ENCODE results near the gene TMEM25. TPM values are rescaled to one million over a fixed set of nuclear protein-coding genes. Genes with fewer than 3 reads are reported as not detected.
"Not testable (repeated sequence)": the region's sequence is repeated elsewhere in the genome, so short reads cannot be mapped to it uniquely, and the experiment has no call there.

Gene TMEM25
- total RNA-seq, result 1 to 10 TPM; 6.2 to 9.3 TPM
- long read RNA-seq, partial matches to known transcripts, result 0 of 3 reads
- long read RNA-seq, other reads (novel, unspliced or antisense), result 2 of 3 reads

DNA sequence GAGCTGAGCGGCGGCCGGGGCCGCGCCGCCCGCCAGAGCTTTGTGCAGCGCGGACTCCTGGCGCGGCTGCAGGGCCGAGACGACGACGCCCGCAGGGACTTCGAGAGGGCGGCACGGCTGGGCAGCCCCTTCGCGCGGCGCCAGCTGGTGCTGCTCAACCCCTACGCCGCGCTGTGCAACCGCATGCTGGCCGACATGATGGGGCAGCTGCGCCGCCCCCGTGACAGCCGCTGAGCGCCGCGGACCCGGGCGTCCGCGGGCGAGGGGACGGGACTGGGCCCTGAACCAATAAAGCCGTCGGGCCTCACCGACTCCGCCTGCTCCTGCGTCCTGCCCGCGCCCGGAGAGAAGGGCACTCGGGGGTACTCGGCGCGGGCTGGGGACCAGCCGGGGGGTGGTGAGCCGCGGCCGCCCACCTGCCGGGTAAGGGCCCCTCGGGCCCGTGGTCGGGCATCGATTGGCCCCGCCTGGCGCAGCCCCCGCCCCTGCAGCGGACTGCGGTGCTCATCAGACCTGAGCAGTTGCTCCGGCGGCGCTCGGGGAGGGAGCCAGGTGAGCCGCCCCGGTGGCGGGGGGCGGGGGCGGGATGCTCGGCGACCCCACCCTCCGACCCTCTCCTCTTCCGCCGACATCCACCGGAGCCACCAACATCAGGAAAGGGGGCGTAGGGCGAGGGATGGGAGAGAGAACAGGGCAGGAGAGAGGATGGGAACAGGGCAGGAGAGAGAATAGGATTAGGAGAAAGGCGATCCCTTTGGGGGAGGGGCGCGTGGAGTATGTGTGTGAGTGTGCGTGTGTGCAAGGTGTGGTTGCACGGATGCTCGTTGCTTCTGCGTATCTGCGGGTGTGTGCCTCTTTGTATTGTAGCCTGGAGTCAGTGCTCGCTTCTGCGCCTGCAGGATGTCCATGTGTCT, at the start of gene TMEM25:
Gene TMEM25, plus strand, starts transcription at position 510 of the 914 bp plus-strand sequence. CDS start 610 bp downstream, outside the sequence.
- peak; percentile 57 to 76 for DNase-seq
- ATAC-seq, result peak; percentile 70
- intact Hi-C loops (cut with DNase I, micrococcal nuclease), result no loop called here

DNA sequence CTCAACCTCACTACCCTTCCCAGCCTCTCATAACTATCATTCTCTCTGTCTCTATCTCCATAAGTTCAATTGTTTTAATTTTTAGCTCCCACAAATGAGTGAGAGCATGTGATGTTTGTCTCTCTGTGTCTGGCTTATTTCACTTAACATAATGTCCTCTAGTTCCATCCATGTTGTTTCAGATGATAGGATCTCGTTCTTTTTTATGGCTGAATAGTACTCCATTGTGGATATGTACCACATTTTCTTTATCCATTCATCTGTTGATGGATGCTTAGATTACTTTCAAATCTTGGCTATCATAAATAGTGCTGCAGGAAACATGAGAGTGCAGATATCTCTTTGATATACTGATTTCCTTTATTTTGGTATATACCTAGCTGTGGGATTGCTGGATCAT, 49.8 kb upstream of the TMEM25 start:
- ATAC-seq, result not testable (repeated sequence)
- intact Hi-C loops (cut with DNase I, micrococcal nuclease), result loop anchor here (10.0 kb wide), 3 partner anchors 76 to 286 kb away; partner anchors contain the start of gene ATP5MG (in 1 of the 2)

DNA sequence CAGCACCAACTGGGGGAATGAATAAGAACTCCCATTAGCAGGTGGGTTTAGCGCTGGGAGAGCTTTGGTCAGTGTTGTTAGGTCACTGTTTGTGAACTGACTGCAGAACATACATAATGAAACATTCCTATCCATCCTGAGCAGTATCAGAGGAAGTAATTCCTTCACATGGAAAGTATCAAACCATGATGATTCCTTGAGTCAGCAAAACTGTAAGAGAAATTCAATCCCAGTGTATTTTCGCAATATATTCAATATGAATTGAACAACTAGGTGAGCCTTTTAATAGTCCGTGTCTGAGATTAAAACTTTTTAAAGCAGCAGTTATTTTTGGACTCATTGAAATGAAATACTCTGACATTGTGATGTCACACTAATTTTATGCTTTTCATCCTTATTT, 46.6 kb upstream of the TMEM25 start:
- ATAC-seq (no peak), DNase-seq (no peak)
- intact Hi-C loops (cut with DNase I, micrococcal nuclease), result loop anchor here (10.0 kb wide), 3 partner anchors 80 to 290 kb away; partner anchors contain the start of gene ATP5MG (in 1 of the 2)

More for the DNA sequence above, 49.8 kb upstream of the TMEM25 start:
- not testable (repeated sequence) for DNase-seq

DNA sequence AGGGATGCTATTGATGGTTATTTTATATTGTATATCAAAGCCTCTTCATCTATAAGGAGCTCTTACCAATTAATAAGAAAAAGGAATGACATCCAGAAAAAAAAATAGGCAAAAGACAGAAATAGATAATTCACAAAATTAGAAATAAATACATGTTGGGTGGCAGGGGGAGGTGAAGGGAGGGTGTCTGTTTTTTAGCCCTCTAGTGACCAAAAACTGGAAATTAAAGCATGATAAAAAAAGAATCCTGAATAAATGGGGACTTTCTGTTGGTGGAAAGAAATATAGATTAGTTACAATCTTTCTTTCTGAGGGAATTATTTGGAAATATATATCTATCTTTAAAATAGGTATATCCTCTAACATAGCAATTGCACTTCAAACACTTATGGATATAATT, 45.7 kb upstream of the TMEM25 start:
- ATAC-seq (no peak), DNase-seq (no peak)
- intact Hi-C loops (cut with DNase I, micrococcal nuclease), result loop anchor here (10.0 kb wide), 3 partner anchors 80 to 290 kb away; partner anchors contain the start of gene ATP5MG (in 1 of the 2)

DNA sequence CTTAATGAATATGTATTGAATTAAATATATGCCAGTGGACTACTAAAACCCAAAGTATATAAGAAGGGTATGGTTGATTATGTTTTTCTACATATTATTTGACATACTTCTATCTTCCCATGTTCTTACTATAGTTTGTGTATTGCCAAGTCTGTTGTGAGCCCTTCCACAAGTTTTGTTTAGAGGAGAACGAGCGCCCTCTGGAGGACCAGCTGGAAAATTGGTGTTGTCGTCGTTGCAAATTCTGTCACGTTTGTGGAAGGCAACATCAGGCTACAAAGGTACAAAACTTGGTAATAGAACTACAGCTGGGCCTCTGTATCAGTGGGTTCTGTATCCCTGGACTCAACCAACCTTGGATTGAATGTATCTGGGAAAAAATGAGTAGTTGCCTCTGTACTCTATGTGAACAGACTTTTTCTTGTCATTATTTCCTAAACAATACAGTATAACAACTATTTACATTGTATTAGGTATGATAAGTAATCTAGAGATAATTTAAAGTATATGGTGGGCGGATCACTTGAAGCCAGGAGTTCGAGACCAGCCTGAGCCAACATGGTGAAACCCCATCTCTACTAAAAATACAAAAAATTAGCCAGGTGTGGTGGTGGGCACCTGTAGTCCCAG, 42.4 kb upstream of the TMEM25 start:
- ATAC-seq (peak; percentile 74), DNase-seq (peak; percentile 34 to 48)
- intact Hi-C loops (cut with DNase I, micrococcal nuclease), result loop anchor here (10.0 kb wide), 3 partner anchors 84 to 294 kb away; partner anchors contain the start of gene ATP5MG (in 1 of the 2)

DNA sequence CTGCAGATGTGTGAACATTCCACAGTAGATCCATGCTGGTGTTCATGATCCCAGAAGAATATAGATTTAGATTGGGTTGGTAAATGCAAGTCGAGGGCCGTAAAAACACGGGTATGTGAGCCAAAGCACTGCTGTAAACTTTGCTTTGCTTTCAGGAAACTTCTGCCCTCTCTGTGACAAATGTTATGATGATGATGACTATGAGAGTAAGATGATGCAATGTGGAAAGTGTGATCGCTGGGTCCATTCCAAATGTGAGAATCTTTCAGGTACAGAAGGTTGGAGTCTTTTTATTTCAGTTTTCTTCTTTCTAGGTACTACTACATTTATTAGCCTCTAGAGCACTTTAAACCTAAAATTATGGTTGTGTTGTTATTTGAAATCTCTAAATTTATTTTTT, 40.0 kb upstream of the TMEM25 start:
- no peak for DNase-seq
- no peak for ATAC-seq
- intact Hi-C loops (cut with DNase I, micrococcal nuclease), result no loop called here

DNA sequence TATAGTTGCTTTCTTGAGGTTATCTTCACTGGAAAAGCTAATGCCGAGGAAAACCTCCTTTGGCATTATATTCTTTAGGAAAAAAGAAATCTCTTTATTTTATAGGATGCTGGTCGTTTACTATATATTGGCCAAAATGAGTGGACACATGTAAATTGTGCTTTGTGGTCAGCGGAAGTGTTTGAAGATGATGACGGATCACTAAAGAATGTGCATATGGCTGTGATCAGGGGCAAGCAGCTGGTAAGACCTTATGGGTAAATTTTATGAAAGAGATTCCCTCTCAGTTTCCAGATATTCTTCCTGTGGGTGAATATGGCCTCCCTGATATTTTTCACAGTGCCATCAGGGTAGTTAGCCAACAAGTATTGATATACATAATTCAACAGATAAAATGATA, 33.2 kb upstream of the TMEM25 start:
- no peak for ATAC-seq
- DNase-seq, result no peak
- intact Hi-C loops (cut with DNase I, micrococcal nuclease), result no loop called here

DNA sequence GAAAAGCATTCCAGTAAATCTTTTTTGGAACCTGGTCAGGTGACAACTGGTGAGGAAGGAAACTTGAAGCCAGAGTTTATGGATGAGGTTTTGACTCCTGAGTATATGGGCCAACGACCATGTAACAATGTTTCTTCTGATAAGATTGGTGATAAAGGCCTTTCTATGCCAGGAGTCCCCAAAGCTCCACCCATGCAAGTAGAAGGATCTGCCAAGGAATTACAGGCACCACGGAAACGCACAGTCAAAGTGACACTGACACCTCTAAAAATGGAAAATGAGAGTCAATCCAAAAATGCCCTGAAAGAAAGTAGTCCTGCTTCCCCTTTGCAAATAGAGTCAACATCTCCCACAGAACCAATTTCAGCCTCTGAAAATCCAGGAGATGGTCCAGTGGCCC, 27.8 kb upstream of the TMEM25 start:
- no peak for ATAC-seq
- intact Hi-C loops (cut with DNase I, micrococcal nuclease), result loop anchor here in 1 of 2 donors (10.0 kb wide), 1 partner anchor 128 kb away; no protein-coding TSS in a partner anchor
- DNase-seq, result no peak

DNA sequence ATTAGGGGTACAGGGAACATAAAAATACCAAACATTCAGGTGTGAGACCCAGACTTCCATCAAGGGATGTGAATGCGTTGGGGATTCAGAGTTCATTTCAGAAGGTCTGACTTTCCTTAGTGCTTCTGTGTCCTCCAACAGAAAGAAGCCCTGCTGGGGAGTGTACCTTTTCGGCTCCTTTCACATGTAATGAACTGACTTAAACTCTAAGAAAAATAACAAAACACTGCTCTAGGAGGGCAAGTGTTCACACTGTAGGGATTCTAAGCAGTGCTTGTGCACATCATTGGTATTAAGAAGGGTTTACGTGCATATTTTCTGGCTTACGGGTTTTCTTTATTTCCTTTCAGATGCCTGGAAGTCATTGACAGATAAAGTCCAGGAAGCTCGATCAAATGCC, 19.4 kb upstream of the TMEM25 start:
- no peak for ATAC-seq
- intact Hi-C loops (cut with DNase I, micrococcal nuclease), result no loop called here
- DNase-seq, result no peak

DNA sequence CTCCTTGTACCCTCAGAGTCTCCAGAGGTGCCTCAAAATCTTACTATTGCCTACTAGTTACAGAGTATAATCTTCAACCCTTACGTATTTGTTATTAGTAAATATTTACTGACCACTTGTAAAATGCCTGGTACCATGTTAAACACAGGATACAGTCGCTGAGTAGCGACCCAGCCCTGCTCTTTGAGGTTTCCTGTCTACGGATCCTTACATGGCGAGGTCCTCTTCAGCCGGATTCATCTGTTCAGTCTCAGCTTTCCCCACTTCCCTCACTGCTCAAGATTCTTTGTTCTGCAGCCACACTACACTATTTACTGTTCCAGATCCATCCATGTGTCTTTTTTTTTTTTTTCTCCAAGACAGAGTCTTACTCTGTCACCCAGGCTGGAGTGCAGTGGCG, 16.9 kb upstream of the TMEM25 start:
- intact Hi-C loops (cut with DNase I, micrococcal nuclease), result no loop called here
- DNase-seq, result no peak
- no peak for ATAC-seq

DNA sequence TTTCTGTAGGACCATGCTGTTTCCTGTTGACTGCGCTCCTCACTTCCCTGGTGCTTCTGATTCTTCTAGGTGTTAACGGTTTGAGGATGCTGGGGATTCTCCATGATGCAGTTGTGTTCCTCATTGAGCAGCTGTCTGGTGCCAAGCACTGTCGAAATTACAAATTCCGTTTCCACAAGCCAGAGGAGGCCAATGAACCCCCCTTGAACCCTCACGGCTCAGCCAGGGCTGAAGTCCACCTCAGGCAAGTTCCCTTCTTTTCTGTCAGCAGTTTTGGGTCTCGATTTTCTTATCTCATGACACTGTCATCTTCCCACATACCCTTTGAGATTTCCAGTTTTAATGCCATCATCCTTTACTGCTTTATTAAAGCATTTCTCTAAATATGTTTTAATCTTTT, 11.4 kb upstream of the TMEM25 start:
- intact Hi-C loops (cut with DNase I, micrococcal nuclease), result no loop called here
- no peak for ATAC-seq

DNA sequence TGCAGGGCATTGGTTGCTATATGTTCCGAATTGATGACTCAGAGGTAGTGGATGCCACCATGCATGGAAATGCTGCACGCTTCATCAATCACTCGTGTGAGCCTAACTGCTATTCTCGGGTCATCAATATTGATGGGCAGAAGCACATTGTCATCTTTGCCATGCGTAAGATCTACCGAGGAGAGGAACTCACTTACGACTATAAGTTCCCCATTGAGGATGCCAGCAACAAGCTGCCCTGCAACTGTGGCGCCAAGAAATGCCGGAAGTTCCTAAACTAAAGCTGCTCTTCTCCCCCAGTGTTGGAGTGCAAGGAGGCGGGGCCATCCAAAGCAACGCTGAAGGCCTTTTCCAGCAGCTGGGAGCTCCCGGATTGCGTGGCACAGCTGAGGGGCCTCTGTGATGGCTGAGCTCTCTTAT, 9.1 kb upstream of the TMEM25 start:
- ATAC-seq (no peak), DNase-seq (no peak)
- intact Hi-C loops (cut with DNase I, micrococcal nuclease), result no loop called here

More for the DNA sequence above, 11.4 kb upstream of the TMEM25 start:
- DNase-seq, result no peak

DNA sequence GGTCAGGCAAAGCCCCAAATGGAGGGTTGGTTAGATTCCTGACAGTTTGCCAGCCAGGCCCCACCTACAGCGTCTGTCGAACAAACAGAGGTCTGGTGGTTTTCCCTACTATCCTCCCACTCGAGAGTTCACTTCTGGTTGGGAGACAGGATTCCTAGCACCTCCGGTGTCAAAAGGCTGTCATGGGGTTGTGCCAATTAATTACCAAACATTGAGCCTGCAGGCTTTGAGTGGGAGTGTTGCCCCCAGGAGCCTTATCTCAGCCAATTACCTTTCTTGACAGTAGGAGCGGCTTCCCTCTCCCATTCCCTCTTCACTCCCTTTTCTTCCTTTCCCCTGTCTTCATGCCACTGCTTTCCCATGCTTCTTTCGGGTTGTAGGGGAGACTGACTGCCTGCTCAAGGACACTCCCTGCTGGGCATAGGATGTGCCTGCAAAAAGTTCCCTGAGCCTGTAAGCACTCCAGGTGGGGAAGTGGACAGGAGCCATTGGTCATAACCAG, 8.4 kb upstream of the TMEM25 start:
- peak; percentile 60 for ATAC-seq

DNA sequence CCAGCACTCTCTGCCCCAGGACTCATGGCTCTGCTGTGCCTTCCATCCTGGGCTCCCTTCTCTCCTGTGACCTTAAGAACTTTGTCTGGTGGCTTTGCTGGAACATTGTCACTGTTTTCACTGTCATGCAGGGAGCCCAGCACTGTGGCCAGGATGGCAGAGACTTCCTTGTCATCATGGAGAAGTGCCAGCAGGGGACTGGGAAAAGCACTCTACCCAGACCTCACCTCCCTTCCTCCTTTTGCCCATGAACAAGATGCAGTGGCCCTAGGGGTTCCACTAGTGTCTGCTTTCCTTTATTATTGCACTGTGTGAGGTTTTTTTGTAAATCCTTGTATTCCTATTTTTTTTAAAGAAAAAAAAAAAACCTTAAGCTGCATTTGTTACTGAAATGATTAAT, 6.6 kb upstream of the TMEM25 start:
- intact Hi-C loops (cut with DNase I, micrococcal nuclease), result no loop called here
- ATAC-seq (peak; percentile 31), DNase-seq (no peak)

More for the DNA sequence above, 8.4 kb upstream of the TMEM25 start:
- no peak for DNase-seq
- intact Hi-C loops (cut with DNase I, micrococcal nuclease), result no loop called here

DNA sequence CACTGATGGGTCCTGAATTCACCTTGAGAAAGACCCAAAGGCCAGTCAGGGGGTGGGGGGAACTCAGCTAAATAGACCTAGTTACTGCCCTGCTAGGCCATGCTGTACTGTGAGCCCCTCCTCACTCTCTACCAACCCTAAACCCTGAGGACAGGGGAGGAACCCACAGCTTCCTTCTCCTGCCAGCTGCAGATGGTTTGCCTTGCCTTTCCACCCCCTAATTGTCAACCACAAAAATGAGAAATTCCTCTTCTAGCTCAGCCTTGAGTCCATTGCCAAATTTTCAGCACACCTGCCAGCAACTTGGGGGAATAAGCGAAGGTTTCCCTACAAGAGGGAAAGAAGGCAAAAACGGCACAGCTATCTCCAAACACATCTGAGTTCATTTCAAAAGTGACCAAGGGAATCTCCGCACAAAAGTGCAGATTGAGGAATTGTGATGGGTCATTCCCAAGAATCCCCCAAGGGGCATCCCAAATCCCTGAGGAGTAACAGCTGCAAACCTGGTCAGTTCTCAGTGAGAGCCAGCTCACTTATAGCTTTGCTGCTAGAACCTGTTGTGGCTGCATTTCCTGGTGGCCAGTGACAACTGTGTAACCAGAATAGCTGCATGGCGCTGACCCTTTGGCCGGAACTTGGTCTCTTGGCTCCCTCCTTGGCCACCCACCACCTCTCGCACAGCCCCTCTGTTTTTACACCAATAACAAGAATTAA, 6.1 kb upstream of the TMEM25 start:
- ATAC-seq, result no peak
- intact Hi-C loops (cut with DNase I, micrococcal nuclease), result no loop called here

DNA sequence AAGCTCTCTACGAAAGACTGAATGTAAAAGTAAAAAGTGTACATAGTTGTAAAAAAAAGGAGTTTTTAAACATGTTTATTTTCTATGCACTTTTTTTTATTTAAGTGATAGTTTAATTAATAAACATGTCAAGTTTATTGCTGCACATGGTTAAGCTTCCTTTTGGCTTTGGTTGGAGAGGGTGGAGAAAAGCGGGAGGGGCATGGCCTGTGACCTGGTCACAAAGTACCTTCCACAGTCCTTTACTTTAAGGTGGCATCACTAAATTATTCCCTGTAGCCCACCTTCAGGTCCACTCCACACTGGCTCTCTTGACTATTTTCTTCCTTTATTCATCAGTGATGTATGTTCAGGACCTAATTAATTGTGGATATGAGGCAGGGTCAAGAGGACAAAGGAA, 4.3 kb upstream of the TMEM25 start:
- intact Hi-C loops (cut with DNase I, micrococcal nuclease), result no loop called here
- ATAC-seq, result no peak
- no peak for DNase-seq

More for the DNA sequence above, 6.1 kb upstream of the TMEM25 start:
- no peak for DNase-seq

DNA sequence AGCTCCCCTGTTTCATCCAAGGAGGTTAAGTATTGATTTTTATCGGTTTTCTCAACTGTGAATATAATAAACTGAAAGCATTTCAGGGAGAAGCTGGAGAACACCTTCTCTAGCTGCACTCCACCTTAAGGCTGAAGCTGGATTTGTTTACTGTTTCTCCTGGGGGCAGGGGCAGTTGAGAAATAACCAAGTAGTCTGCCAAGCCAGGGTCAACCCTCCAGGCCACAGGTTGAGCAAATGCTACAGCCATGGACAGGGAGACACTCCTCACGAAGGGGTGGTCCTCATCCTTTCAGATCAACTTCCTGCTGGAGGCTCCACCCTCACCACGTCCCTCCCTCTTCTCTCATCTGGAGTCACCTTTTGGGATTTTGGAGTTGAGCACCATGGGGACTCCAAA, 3.9 kb upstream of the TMEM25 start, which contains the start of gene TTC36:
Gene TTC36, plus strand, starts transcription at position 366 of the 400 bp plus-strand sequence. Its CDS starts 21 bp downstream, at position 387.
- intact Hi-C loops (cut with DNase I, micrococcal nuclease), result no loop called here
- ATAC-seq, result no peak
- no peak for DNase-seq

DNA sequence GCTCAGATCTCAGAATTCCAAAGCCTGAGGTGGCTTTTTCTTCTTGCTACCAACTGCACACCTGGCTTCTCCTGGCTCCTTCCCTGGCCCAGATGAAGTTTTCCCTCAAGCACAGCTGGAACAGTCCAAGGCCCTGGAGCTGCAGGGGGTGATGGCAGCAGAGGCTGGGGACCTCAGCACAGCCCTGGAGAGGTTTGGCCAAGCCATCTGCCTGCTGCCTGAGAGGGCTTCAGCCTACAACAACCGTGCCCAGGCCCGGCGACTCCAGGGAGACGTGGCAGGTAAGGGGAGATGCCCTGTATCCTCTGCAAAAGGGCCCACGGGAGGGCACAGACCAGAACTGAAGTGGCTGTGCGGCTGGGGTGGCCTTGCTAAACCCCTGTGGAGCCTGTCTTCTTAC, 2.5 kb upstream of the TMEM25 start:
- intact Hi-C loops (cut with DNase I, micrococcal nuclease), result no loop called here
- no peak for ATAC-seq
- DNase-seq, result no peak

Data from left colon (tissue), 2 donors.